ENCODE measurements around the gene ATCAY.

ATCAY gene

GRCh38 chr19:3975144-3975543 is 94.7 kb downstream of the ATCAY start:
- no peak for TF ChIP-seq CTCF (IDR thresholded peaks at IDR 0.05)

GRCh38 chr19:3975637-3976087 is 95.2 kb downstream of the ATCAY start:
- no peak for TF ChIP-seq CTCF (IDR thresholded peaks at IDR 0.05)

- TF ChIP-seq CTCF (IDR thresholded peaks at IDR 0.05) = no peak
Measured at GRCh38 chr19:3976495-3977241, 96.2 kb downstream of the ATCAY start.
